DND-41 (cell line): Measurements from ENCODE around the gene ATAT1.
A peak's percentile ranks its signal among the peaks of the same experiment; 100 is the strongest.

Experiments
- EZH2 ChIP-seq: IDR thresholded peaks from 3 replicates; pipeline ENCODE4 v1.6.1; 2012; ENCODE audit warnings: borderline replicate concordance, low read depth, mild to moderate bottlenecking, moderate library complexity, low read length, inconsistent platforms; ENCODE audit not compliant: severe bottlenecking
- TF ChIP-seq, protein P1 (sequence below): IDR thresholded peaks from 2 replicates; pipeline ENCODE4 v1.5.1; 2012; ENCODE audit warnings: borderline replicate concordance, low read length, moderate library complexity, mild to moderate bottlenecking; ENCODE audit not compliant: poor library complexity, severe bottlenecking; ENCODE audit errors: extremely low read depth

DNA sequence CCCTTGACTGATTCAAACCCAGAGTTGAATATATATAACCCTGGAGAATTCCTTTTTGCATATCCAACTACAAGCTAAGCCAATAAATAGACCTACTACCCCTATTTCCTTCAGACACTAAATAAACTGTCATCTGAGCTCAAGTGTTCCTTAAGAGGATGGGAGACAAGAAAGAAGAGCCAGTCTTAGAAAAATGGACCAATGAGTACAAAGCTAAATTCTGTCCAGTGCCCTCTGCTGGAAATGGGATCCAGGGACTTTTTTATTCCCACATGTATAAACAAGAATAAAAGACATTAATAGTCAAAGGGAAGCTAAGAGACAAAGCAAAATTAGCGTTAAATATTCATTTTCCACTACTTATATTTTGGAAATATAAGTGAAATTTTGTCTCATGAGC is 14.5 kb upstream of the ATAT1 start:
- TF ChIP-seq, protein P1, sequence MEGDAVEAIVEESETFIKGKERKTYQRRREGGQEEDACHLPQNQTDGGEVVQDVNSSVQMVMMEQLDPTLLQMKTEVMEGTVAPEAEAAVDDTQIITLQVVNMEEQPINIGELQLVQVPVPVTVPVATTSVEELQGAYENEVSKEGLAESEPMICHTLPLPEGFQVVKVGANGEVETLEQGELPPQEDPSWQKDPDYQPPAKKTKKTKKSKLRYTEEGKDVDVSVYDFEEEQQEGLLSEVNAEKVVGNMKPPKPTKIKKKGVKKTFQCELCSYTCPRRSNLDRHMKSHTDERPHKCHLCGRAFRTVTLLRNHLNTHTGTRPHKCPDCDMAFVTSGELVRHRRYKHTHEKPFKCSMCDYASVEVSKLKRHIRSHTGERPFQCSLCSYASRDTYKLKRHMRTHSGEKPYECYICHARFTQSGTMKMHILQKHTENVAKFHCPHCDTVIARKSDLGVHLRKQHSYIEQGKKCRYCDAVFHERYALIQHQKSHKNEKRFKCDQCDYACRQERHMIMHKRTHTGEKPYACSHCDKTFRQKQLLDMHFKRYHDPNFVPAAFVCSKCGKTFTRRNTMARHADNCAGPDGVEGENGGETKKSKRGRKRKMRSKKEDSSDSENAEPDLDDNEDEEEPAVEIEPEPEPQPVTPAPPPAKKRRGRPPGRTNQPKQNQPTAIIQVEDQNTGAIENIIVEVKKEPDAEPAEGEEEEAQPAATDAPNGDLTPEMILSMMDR = peak; percentile 43
- no peak for TF ChIP-seq EZH2
